HG03457 (cell line): ENCODE data around the gene TPP2.

Experiments
- ATAC-seq: cut with Tn5 transposase; IDR thresholded peaks from one replicate; pipeline ENCODE4 v1.9.1; 2021; ENCODE audit warnings: moderate number of reproducible peaks; ENCODE audit not compliant: unreplicated experiment

Gene TPP2

GRCh38 chr13:102651892-102652291, 55.1 kb downstream of the TPP2 start:
- no peak for ATAC-seq

GRCh38 chr13:102654756-102655155, 58.0 kb downstream of the TPP2 start:
- no peak for ATAC-seq

- no peak for ATAC-seq
Measured at GRCh38 chr13:102657630-102658029, 60.8 kb downstream of the TPP2 start.

- ATAC-seq, result no peak
Measured at GRCh38 chr13:102658660-102659059, 61.9 kb downstream of the TPP2 start.

GRCh38 chr13:102659168-102659713, 62.5 kb downstream of the TPP2 start:
- ATAC-seq, result no peak

- no peak for ATAC-seq
Measured at GRCh38 chr13:102667023-102667422, 70.2 kb downstream of the TPP2 start.

GRCh38 chr13:102667911-102668310, 71.1 kb downstream of the TPP2 start:
- no peak for ATAC-seq

- no peak for ATAC-seq
Measured at GRCh38 chr13:102670130-102670529, 73.3 kb downstream of the TPP2 start.

GRCh38 chr13:102675115-102675514, 78.3 kb downstream of the TPP2 start:
- ATAC-seq, result no peak

- ATAC-seq, result no peak
Measured at GRCh38 chr13:102677122-102677521, 80.3 kb downstream of the TPP2 start.

GRCh38 chr13:102678339-102679107, 81.7 kb downstream of the TPP2 start:
- ATAC-seq, result no peak

GRCh38 chr13:102679449-102680132, 82.8 kb downstream of the TPP2 start:
- no peak for ATAC-seq

GRCh38 chr13:102680133-102680717, 83.4 kb downstream of the TPP2 start:
- no peak for ATAC-seq

- no peak for ATAC-seq
Measured at GRCh38 chr13:102680842-102681740, 84.3 kb downstream of the TPP2 start.

GRCh38 chr13:102682211-102682610, 85.4 kb downstream of the TPP2 start:
- no peak for ATAC-seq

GRCh38 chr13:102682727-102683126, 85.9 kb downstream of the TPP2 start:
- no peak for ATAC-seq

GRCh38 chr13:102683637-102684036, 86.9 kb downstream of the TPP2 start:
- ATAC-seq, result no peak

GRCh38 chr13:102686024-102686423, 89.2 kb downstream of the TPP2 start:
- ATAC-seq, result no peak

GRCh38 chr13:102687520-102687919, 90.7 kb downstream of the TPP2 start:
- no peak for ATAC-seq

GRCh38 chr13:102688306-102688973, 91.7 kb downstream of the TPP2 start:
- no peak for ATAC-seq
